DOHH2 (cell line): ENCODE data around the gene WDR31.

Experiments
- H3F3A ChIP-seq: fragments of 200-600 bp; sonication (generic), shearing (Covaris generic); 2 replicates; pipeline ENCODE4 v1.6.0; 2016; ENCODE audit warnings: antibody characterized with exemption, mild to moderate bottlenecking; ENCODE audit not compliant: control insufficient read depth, insufficient read depth
- H3K27ac ChIP-seq: fragments of 200-600 bp; sonication (generic); 2 replicates; pipeline ENCODE4 v1.5.1; 2014; ENCODE audit warnings: low read depth, mild to moderate bottlenecking, low read length, moderate library complexity
- H3K27me3 ChIP-seq: fragments of 200-600 bp; sonication (generic); 2 replicates; pipeline ENCODE4 v1.6.1; 2014; ENCODE audit warnings: mild to moderate bottlenecking, low read length, mixed read lengths; ENCODE audit not compliant: control insufficient read depth
- H3K36me3 ChIP-seq: fragments of 200-600 bp; sonication (generic); 2 replicates; pipeline ENCODE4 v1.6.1; 2014; ENCODE audit warnings: mild to moderate bottlenecking, low read length, moderate library complexity, mixed read lengths; ENCODE audit not compliant: control insufficient read depth
- H3K4me1 ChIP-seq: fragments of 200-600 bp; sonication (generic); 2 replicates; pipeline ENCODE4 v1.6.1; 2014; ENCODE audit warnings: mild to moderate bottlenecking, low read length, mixed read lengths; ENCODE audit not compliant: control insufficient read depth
- H3K4me2 ChIP-seq: fragments of 200-600 bp; sonication (generic); 2 replicates; pipeline ENCODE4 v1.6.0; 2014; ENCODE audit warnings: mild to moderate bottlenecking, low read length, moderate library complexity
- H3K4me3 ChIP-seq: fragments of 200-600 bp; sonication (generic); 2 replicates; pipeline ENCODE4 v1.5.1; 2014; ENCODE audit warnings: mild to moderate bottlenecking, low read length, mixed read lengths
- H3K79me2 ChIP-seq: fragments of 200-600 bp; sonication (generic); 2 replicates; pipeline ENCODE4 v1.6.1; 2014; ENCODE audit warnings: mild to moderate bottlenecking, low read length, mixed read lengths; ENCODE audit not compliant: control insufficient read depth
- H3K9me2 ChIP-seq: fragments of 200-600 bp; sonication (generic); replicated peaks from 2 replicates; pipeline ENCODE4 v1.6.1; 2014; ENCODE audit warnings: mild to moderate bottlenecking, low read length, mixed read lengths; ENCODE audit not compliant: control insufficient read depth
- H3K9me3 ChIP-seq: fragments of 200-600 bp; sonication (generic); 2 replicates; pipeline ENCODE4 v1.6.1; 2014; ENCODE audit warnings: antibody characterized with exemption, low read length, mixed read lengths; ENCODE audit not compliant: control insufficient read depth, insufficient read depth
- H4K20me1 ChIP-seq: fragments of 200-600 bp; sonication (generic); 2 replicates; pipeline ENCODE4 v1.6.0; 2014; ENCODE audit warnings: low read depth, mild to moderate bottlenecking, antibody characterized with exemption, low read length, moderate library complexity; ENCODE audit not compliant: control insufficient read depth, insufficient read depth
- EZH2phosphoT487 ChIP-seq: fragments of 200-600 bp; sonication (generic); IDR thresholded peaks from 2 replicates; pipeline ENCODE4 v1.6.1; 2017; ENCODE audit warnings: borderline replicate concordance, mild to moderate bottlenecking, antibody characterized with exemption, low read length, moderate library complexity, mixed read lengths
- TF ChIP-seq, protein P1 (sequence below): fragments of 200-600 bp; sonication (generic); IDR thresholded peaks from one replicate; pipeline ENCODE4 v1.5.1; 2014; ENCODE audit warnings: antibody characterized with exemption, mild to moderate bottlenecking, low read depth, low read length; ENCODE audit not compliant: poor library complexity, severe bottlenecking

WDR31 gene

DNA sequence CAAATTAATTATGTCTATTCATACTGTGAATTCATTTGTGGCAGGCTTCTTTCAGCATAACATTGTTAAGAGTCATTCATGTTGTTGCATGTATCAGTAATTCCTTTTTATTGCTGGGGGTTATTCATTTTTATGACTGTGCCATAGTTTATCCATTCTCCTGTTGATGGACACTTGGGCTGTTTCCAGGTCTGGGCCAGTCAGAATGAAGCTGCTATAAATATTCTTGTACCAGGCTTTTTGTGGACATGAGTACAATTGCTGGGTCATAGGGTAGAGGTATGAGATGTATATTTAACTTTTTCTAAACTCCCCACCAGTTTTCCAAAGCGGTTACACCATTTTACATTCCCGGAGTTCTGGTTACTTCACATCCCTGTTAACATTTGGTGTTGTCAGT lies 51.0 kb downstream of the WDR31 start:
- Histone ChIP-seq H3F3A (peaks cover 5% of the 10 kb centered on the region; the same call in 1 of the 2 replicates), H3K27ac (no peak overlapping the region), H4K20me1 (no peaks in the 10 kb centered on the region), H3K4me3 (no peak overlapping the region), H3K4me1 (no peaks in the 10 kb centered on the region), H3K4me2 (no peak overlapping the region), H3K9me2 (no peaks in the 10 kb centered on the region), H3K36me3 (peaks cover 92% of the 10 kb centered on the region), H3K9me3 (no peaks in the 10 kb centered on the region), H3K27me3 (no peaks in the 10 kb centered on the region), H3K79me2 (no peaks in the 10 kb centered on the region)
- TF ChIP-seq, protein P1, sequence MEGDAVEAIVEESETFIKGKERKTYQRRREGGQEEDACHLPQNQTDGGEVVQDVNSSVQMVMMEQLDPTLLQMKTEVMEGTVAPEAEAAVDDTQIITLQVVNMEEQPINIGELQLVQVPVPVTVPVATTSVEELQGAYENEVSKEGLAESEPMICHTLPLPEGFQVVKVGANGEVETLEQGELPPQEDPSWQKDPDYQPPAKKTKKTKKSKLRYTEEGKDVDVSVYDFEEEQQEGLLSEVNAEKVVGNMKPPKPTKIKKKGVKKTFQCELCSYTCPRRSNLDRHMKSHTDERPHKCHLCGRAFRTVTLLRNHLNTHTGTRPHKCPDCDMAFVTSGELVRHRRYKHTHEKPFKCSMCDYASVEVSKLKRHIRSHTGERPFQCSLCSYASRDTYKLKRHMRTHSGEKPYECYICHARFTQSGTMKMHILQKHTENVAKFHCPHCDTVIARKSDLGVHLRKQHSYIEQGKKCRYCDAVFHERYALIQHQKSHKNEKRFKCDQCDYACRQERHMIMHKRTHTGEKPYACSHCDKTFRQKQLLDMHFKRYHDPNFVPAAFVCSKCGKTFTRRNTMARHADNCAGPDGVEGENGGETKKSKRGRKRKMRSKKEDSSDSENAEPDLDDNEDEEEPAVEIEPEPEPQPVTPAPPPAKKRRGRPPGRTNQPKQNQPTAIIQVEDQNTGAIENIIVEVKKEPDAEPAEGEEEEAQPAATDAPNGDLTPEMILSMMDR, result no peak
- no peak for TF ChIP-seq EZH2phosphoT487

DNA sequence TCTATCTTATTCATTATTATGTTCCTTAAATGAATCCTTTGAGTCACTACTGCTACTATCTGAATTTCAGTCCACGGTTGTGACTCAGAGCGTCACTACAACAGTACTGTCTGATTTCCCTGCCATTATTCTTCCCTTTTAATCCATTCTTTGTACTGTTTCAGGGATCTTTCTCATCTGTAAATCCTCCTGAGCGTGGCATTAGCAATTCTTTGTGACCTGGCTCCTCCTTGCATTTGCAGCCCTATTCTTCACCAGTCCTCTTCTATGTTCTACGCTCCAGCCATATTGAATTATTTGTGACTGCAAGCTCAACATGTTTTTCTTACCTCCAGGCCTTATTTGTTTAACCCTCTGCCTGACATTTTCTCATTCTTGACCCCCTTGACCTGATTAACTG lies 58.7 kb downstream of the WDR31 start:
- Histone ChIP-seq H3F3A (no peaks in the 10 kb centered on the region), H3K9me2 (no peaks in the 10 kb centered on the region), H4K20me1 (no peaks in the 10 kb centered on the region), H3K4me2 (no peak overlapping the region), H3K4me3 (no peak overlapping the region), H3K36me3 (peaks cover 90% of the 10 kb centered on the region), H3K79me2 (peaks cover 36% of the 10 kb centered on the region), H3K4me1 (peaks cover 10% of the 10 kb centered on the region), H3K9me3 (no peaks in the 10 kb centered on the region), H3K27ac (no peak overlapping the region), H3K27me3 (no peaks in the 10 kb centered on the region)
- TF ChIP-seq, protein P1, result no peak
- TF ChIP-seq EZH2phosphoT487, result no peak

DNA sequence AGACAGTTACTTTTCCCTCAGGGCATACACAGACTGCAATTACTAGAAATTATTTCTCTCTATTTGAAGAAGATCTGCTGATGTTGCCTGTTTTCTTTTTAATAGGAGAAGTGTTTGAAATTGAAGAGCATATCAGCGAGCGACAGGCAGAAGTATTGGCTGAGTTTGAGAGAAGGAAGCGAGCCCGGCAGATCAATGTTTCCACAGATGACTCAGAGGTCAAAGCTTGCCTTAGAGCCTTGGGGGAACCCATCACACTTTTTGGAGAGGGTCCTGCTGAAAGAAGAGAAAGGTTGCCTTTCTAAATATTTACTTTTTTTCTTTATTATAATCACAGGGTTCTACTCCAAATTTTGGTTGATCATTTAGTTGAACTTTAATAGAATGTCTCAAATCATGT lies 61.2 kb downstream of the WDR31 start:
- peaks cover 78% of the 10 kb centered on the region for H3K36me3 ChIP-seq
- peaks cover 16% of the 10 kb centered on the region for H3K4me1 ChIP-seq
- TF ChIP-seq EZH2phosphoT487, result no peak
- TF ChIP-seq, protein P1, result no peak
- no peaks in the 10 kb centered on the region for H4K20me1 ChIP-seq
- no peaks in the 10 kb centered on the region for H3K9me3 ChIP-seq
- H3K9me2 ChIP-seq, result no peaks in the 10 kb centered on the region
- H3K27ac ChIP-seq, result no peak overlapping the region
- peaks cover 3% of the 10 kb centered on the region; the same call in 1 of the 2 replicates for H3F3A ChIP-seq
- H3K79me2 ChIP-seq, result peaks cover 60% of the 10 kb centered on the region
- H3K4me3 ChIP-seq, result no peak overlapping the region
- H3K4me2 ChIP-seq, result no peak overlapping the region
- no peaks in the 10 kb centered on the region for H3K27me3 ChIP-seq
